ENCODE results near the gene ATG7. TPM values are rescaled to one million over a fixed set of nuclear protein-coding genes. Genes with fewer than 3 reads are reported as not detected.
A peak's percentile ranks its signal among the peaks of the same experiment; 100 is the strongest.

Gene ATG7
- total RNA-seq, 2 experiments from 2014 or later: 25.9 to 27.0 TPM

DNA sequence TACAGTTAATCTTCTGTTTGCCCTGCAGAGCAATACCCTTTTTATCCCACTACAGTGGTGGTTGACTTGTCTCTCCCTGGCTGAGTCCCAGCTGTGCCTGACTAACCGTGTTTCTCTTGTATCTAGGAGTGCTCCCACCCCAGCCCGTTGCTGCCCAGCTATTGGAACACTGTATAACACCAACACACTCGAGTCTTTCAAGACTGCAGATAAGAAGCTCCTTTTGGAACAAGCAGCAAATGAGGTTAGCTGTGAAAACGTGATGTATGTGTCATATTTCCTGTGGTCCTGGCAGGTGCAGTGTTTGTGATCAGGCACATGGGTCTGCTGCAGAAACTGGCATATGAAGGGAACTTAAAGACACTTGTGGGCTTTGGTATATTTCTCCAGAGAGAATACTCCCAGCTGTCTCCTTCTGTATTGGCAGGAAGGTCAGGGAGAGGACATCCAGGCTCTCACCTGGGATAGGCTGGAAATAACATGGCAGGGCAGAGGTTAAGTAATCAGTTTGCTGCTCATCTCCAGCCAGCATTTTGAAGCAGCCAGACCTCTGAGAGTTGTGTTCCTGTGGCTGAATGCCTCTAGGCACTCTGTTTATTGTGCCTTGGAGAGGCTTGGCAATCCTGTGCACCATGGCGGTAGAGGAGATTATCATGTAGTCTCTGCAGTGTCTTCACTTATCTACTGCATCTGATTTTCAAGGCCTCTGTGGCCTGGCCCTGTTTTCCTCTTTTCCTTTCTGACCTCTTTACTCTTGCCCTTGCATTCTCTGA lies 34.8 kb downstream of the ATG7 start:
- H3K36me3 Mint-ChIP-seq (ENCODE audit: low read depth): peaks cover 46% of the 10 kb centered on the region
- CTCF ChIA-PET: no interaction called here
- no peaks in the 10 kb centered on the region for H3K27me3 Mint-ChIP-seq (ENCODE audit: low read depth)
- peaks cover 25% of the 10 kb centered on the region for H3K4me1 Mint-ChIP-seq (ENCODE audit: low read depth)
- intact Hi-C loops (cut with micrococcal nuclease): loop anchor here (1.0 to 5.0 kb wide), 2 partner anchors 16 to 35 kb away; partner anchors contain the start of gene ATG7
- no peak overlapping the region for H3K27ac Mint-ChIP-seq
- DNase-seq: peak; percentile 54
- no peaks in the 10 kb centered on the region for H3K9me3 Mint-ChIP-seq
- H3K4me3 Mint-ChIP-seq: no peak overlapping the region

DNA sequence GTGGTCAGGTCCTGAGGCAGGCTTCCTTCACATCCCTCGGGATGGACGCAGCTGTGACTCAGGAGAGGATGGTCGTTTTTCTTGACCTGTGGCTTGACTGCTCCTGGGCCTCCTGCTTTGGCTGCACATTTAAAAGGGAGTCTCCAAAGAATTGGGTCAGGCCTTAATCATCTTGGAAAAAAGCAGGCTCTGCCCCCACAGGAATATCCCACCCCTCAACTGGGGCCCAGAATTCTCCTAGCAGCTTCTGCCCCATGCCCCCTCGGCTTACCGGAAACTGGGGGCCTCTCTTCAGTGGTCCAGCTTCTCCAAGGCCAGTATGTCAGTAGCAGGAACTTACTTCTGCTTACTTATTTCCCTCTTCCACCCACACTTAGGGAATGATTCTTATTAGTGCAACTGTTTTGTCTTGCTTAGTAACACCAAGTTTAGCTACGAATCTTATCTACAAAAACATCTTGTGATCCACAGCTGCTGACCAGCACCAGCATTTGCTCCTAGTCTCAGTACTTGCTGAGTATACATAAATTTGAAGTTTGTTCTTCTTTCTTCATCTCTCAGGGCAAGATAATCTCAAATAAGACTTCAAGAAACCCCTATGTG lies 35.7 kb downstream of the ATG7 start:
- intact Hi-C loops (cut with micrococcal nuclease): loop anchor here (5.0 kb wide), 1 partner anchor 36 kb away; the partner anchor contains the start of gene ATG7
- Mint-ChIP-seq H3K4me3 (no peak overlapping the region), H3K9me3 (no peaks in the 10 kb centered on the region), H3K27me3 (ENCODE audit: low read depth) (no peaks in the 10 kb centered on the region), H3K36me3 (ENCODE audit: low read depth) (peaks cover 44% of the 10 kb centered on the region), H3K27ac (no peak overlapping the region), H3K4me1 (ENCODE audit: low read depth) (peaks cover 25% of the 10 kb centered on the region)
- DNase-seq: no peak
- CTCF ChIA-PET: no interaction called here

DNA sequence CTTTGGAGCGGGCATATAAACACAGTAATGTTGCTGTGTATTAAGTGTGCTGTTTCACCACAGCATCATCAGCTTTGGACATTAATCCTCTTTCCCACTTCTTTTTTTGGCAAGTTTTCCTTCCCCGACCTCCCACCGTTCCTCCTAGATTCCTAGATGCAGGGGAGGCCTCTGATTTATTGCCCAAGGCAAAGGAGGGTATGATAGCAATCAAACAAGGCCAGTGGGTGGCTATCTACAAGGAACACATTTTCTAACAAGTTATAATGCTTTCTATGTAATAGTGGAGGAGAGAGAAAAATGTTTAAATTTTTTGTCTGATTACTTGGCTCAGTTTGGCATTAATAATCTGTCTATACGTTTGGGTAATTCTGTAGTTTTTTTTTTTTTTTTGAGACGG lies 38.1 kb downstream of the ATG7 start:
- intact Hi-C loops (cut with micrococcal nuclease): no loop called here
- Mint-ChIP-seq H3K27ac (no peak overlapping the region), H3K36me3 (ENCODE audit: low read depth) (peaks cover 43% of the 10 kb centered on the region), H3K4me1 (ENCODE audit: low read depth) (peaks cover 20% of the 10 kb centered on the region), H3K9me3 (no peaks in the 10 kb centered on the region), H3K27me3 (ENCODE audit: low read depth) (no peaks in the 10 kb centered on the region), H3K4me3 (no peak overlapping the region)
- CTCF ChIA-PET: no interaction called here
- DNase-seq: no peak

DNA sequence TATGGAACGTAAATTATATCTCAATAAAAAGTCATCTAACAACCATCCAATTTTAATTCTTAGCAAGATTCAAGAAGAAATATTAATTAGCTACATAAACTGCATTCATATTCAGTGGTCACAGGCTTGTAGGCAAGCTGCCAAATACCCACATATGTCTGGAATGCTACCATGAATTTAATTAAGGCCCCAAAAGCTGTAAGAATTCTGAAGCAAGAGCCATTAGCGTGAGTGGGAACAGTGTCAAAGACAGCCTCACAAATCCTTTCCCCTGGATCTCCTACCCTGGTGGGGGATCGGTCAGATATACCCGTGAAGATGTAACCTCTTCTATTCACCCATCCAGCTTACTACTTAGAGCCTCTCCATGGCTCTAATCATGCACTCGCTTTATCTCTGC lies 40.0 kb downstream of the ATG7 start:
- DNase-seq: no peak
- Mint-ChIP-seq H3K4me1 (ENCODE audit: low read depth) (peaks cover 4% of the 10 kb centered on the region), H3K27ac (no peak overlapping the region), H3K4me3 (no peak overlapping the region), H3K27me3 (ENCODE audit: low read depth) (no peaks in the 10 kb centered on the region), H3K36me3 (ENCODE audit: low read depth) (peaks cover 44% of the 10 kb centered on the region), H3K9me3 (no peaks in the 10 kb centered on the region)
- intact Hi-C loops (cut with micrococcal nuclease): no loop called here
- CTCF ChIA-PET: interaction anchor here (0.8 to 1.2 kb wide), 3 partner anchors 13 to 32 kb away, joined by 3 read pairs; no protein-coding TSS in a partner anchor

DNA sequence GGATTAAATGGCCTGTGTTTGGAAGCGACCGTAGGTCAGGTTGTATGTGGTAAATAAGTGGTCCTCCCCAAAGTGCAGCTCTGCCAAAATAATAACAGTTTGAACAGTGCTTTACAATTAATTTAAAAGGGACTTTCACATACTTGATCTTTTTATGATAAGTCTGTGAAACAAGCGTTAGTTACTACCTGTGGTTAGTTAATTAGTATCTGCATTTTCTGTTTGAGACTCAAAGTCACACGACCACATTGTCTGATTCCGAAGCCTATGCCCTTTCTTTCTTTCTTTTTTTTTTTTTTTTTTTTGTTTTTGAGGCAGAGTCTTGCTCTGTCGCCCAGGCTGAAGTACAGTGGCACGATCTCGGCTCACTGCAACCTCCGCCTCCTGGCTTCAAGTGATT lies 45.1 kb downstream of the ATG7 start:
- intact Hi-C loops (cut with micrococcal nuclease): no loop called here
- Mint-ChIP-seq H3K27me3 (ENCODE audit: low read depth) (no peaks in the 10 kb centered on the region), H3K9me3 (no peaks in the 10 kb centered on the region), H3K4me1 (ENCODE audit: low read depth) (no peaks in the 10 kb centered on the region), H3K27ac (no peak overlapping the region), H3K4me3 (no peak overlapping the region), H3K36me3 (ENCODE audit: low read depth) (peaks cover 36% of the 10 kb centered on the region)
- DNase-seq: no peak
- CTCF ChIA-PET: no interaction called here

DNA sequence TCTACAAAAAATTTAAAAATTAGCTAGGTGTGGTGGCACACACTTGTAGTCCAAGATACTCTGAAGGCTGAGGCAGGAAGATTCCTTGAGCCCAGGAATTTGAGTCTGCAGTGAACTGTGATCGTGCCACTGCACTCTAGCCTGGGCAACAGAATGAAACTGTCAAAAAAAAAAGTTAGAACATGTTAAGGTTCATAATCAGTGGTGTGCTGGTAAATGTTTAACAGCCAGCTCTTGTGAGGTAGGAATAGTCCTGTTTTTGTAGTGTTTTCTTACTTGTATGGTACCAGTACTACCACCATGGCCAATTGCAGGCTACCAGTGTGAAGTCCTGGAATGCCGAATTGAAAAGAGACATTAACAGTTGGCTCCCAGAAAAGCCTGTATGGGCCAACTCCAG lies 50.7 kb downstream of the ATG7 start:
- Mint-ChIP-seq H3K27me3 (ENCODE audit: low read depth) (no peaks in the 10 kb centered on the region), H3K4me3 (no peak overlapping the region), H3K4me1 (ENCODE audit: low read depth) (peaks cover 5% of the 10 kb centered on the region), H3K9me3 (no peaks in the 10 kb centered on the region), H3K36me3 (ENCODE audit: low read depth) (peaks cover 28% of the 10 kb centered on the region), H3K27ac (no peak overlapping the region)
- CTCF ChIA-PET: interaction anchor here (1.0 to 1.4 kb wide), 2 partner anchors 12 to 86 kb away, joined by 3 to 5 read pairs; no protein-coding TSS in a partner anchor
- DNase-seq: no peak
- intact Hi-C loops (cut with micrococcal nuclease): no loop called here

DNA sequence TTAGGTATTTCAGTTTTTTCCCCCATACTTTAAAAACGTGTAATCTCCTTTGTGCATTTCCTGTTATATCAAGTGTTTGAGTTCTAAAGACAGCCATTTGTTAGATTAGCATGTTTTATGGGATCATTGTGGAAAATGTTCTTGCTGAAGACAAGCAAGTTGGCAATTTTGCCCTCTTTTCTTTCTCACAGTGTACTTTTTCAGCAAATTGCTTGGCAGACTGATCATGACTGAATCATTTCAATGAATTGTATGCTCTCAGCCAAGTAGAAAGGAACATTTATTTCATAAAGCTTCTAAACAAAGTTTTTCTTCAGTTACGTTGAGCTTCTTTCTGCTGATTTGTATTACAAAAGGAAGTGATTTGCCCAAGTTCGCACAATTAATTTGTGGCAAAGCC lies 51.6 kb downstream of the ATG7 start:
- no peak overlapping the region for H3K27ac Mint-ChIP-seq

DNA sequence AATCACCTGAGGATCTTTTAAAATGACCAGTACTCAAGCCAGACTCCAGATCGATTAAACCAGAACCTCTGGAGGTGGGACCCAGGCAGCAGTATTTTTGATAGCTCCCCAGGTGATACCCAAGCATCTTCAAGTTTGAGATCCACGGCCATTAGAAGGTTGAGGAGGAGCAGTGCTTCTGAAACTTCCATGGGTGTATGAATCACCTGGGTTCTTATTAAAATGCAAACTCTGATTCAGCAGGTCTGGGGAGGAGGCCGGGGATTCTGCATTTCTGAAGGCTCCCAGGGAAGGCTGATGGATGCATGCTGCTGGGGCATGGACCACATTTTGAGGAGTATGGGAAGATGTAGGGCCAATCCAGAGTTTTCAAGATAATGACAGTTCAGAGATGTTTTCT lies 55.4 kb downstream of the ATG7 start:
- no peak for DNase-seq
- no peaks in the 10 kb centered on the region for H3K27me3 Mint-ChIP-seq (ENCODE audit: low read depth)
- no peak overlapping the region for H3K27ac Mint-ChIP-seq
- no peak overlapping the region for H3K4me3 Mint-ChIP-seq
- peaks cover 12% of the 10 kb centered on the region for H3K4me1 Mint-ChIP-seq (ENCODE audit: low read depth)
- no peaks in the 10 kb centered on the region for H3K9me3 Mint-ChIP-seq
- peaks cover 12% of the 10 kb centered on the region for H3K36me3 Mint-ChIP-seq (ENCODE audit: low read depth)
- intact Hi-C loops (cut with micrococcal nuclease): no loop called here
- CTCF ChIA-PET: interaction anchor here (0.7 kb wide), 1 partner anchor 91 kb away, joined by 3 read pairs; no protein-coding TSS in a partner anchor

More for the DNA sequence above, 51.6 kb downstream of the ATG7 start:
- DNase-seq: no peak
- Mint-ChIP-seq H3K9me3 (no peaks in the 10 kb centered on the region), H3K4me3 (no peak overlapping the region), H3K36me3 (ENCODE audit: low read depth) (peaks cover 24% of the 10 kb centered on the region), H3K4me1 (ENCODE audit: low read depth) (peaks cover 5% of the 10 kb centered on the region), H3K27me3 (ENCODE audit: low read depth) (no peaks in the 10 kb centered on the region)
- CTCF ChIA-PET: interaction anchor here (1.4 kb wide), 1 partner anchor 87 kb away, joined by 5 read pairs; no protein-coding TSS in a partner anchor
- intact Hi-C loops (cut with micrococcal nuclease): no loop called here

DNA sequence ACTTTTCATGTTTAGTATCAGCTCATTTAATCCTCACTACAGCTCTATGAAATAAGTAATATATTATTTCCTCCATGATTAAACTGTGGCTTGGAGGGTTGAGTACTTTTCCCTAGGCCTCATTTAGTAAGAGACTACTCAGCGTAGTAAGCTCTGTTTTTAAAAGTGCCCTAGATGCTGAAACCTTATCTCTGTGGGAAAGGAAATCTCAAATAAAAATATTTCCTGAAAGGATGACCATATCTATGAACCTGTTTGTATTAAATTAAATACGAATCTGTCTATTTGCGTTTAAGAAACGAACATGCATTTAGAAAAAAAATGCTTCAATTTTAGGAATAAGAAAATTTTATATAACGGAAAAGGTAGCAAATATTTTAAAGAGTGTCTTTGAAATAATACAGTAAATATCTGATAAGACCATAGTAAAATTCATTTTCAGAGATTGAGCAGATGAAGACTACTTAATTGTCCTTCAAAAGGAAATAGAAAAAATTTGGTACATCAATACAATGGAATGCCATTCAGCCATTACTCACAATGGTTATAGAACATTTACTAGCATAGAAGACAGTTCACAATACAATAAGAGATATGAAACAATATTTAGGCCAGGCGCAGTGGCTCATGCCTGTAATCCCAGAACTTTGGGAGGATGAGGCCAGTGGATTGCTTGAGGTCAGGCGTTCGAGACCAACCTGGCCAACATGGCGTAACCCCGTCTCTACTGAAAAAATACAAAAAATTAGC lies 56.2 kb downstream of the ATG7 start:
- no peaks in the 10 kb centered on the region for H3K27me3 Mint-ChIP-seq (ENCODE audit: low read depth)
- peaks cover 12% of the 10 kb centered on the region for H3K4me1 Mint-ChIP-seq (ENCODE audit: low read depth)
- no peak overlapping the region for H3K4me3 Mint-ChIP-seq
- intact Hi-C loops (cut with micrococcal nuclease): no loop called here
- peaks cover 15% of the 10 kb centered on the region for H3K36me3 Mint-ChIP-seq (ENCODE audit: low read depth)
- CTCF ChIA-PET: interaction anchor here (0.7 kb wide), 1 partner anchor 92 kb away, joined by 3 read pairs; no protein-coding TSS in a partner anchor
- no peak for DNase-seq
- H3K27ac Mint-ChIP-seq: no peak overlapping the region
- no peaks in the 10 kb centered on the region for H3K9me3 Mint-ChIP-seq

DNA sequence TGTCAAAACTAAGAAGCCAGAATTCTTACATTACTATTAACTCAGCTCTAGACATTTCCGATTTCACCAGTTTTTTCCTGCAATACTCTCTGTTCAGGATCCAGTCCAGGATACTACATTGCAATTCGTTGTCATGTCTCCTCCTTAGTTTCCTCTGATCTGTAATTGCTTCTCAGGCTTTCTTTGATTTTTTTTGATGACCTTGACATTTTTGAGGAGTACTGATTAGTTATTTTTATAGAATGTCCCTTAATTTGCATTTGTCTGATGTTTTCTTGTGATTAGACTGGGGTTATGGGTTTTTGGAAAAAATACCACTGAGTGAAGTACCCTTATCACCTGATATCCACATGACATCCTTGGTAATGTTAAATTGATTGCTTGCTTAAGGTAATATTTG lies 57.6 kb downstream of the ATG7 start:
- Mint-ChIP-seq H3K36me3 (ENCODE audit: low read depth) (peaks cover 15% of the 10 kb centered on the region), H3K27me3 (ENCODE audit: low read depth) (no peaks in the 10 kb centered on the region), H3K27ac (no peak overlapping the region), H3K4me1 (ENCODE audit: low read depth) (peaks cover 12% of the 10 kb centered on the region), H3K4me3 (no peak overlapping the region), H3K9me3 (no peaks in the 10 kb centered on the region)
- CTCF ChIA-PET: interaction anchor here (0.6 kb wide), 2 partner anchors 18 to 81 kb away, joined by 3 to 4 read pairs; no protein-coding TSS in a partner anchor
- intact Hi-C loops (cut with micrococcal nuclease): loop anchor here (10.0 kb wide), 1 partner anchor 575 kb away; no protein-coding TSS in a partner anchor
- no peak for DNase-seq

DNA sequence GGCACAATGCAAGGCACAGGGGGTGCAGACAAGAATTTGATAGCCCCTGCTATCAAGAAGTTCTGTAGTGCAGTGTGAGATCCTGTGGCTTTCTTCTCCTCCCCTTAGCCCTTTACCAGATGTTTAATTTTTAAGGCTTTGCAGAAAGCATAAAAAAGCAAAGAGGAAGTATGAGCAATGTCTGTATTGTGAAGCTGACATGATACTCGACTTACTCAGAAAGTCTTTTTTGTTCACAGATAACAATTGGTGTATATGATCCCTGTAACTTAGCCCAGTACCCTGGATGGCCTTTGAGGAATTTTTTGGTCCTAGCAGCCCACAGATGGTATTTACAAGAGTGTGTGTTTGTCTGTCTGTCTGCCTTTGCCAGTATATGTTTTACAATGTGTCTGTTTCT lies 58.9 kb downstream of the ATG7 start:
- Mint-ChIP-seq H3K9me3 (no peaks in the 10 kb centered on the region), H3K4me3 (no peak overlapping the region), H3K27ac (no peak overlapping the region), H3K36me3 (ENCODE audit: low read depth) (peaks cover 12% of the 10 kb centered on the region), H3K27me3 (ENCODE audit: low read depth) (no peaks in the 10 kb centered on the region), H3K4me1 (ENCODE audit: low read depth) (peaks cover 12% of the 10 kb centered on the region)
- intact Hi-C loops (cut with micrococcal nuclease): loop anchor here (10.0 kb wide), 1 partner anchor 576 kb away; no protein-coding TSS in a partner anchor
- CTCF ChIA-PET: no interaction called here
- no peak for DNase-seq

DNA sequence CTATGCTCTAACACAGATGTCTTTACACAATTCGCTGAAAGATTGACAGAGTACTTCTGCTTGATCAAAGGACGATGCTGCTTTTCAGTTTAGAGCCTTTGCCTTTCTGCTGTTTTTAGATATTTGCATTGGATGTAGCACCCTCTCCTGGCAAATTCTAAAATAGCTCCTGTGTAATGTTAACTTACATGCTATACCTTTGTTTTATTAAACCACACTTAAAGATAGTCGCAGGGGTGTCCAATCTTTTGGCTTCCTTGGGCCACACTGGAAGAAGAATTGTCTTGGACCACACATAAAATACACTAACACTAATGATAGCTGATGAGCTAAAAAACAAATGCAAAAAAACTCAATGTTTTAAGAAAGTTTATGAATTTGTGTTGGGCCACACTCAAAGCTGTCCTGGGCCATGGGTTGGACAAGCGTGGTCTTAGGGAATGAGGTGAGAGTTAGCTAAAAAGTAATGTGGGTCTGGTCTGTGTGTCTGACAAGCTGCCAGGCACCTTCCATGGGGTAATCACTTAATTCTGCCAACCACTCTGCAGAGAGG lies 62.9 kb downstream of the ATG7 start:
- intact Hi-C loops (cut with micrococcal nuclease): loop anchor here (1.0 to 10.0 kb wide), 7 partner anchors 75 to 580 kb away; partner anchors contain the start of gene HRH1
- H3K27me3 Mint-ChIP-seq (ENCODE audit: low read depth): no peaks in the 10 kb centered on the region
- DNase-seq: peak; percentile 9
- no peaks in the 10 kb centered on the region for H3K9me3 Mint-ChIP-seq
- peaks cover 6% of the 10 kb centered on the region for H3K36me3 Mint-ChIP-seq (ENCODE audit: low read depth)
- H3K27ac Mint-ChIP-seq: no peak overlapping the region
- no peak overlapping the region for H3K4me3 Mint-ChIP-seq
- peaks cover 7% of the 10 kb centered on the region for H3K4me1 Mint-ChIP-seq (ENCODE audit: low read depth)
- CTCF ChIA-PET: interaction anchor here (0.6 to 5.9 kb wide), 17 partner anchors 9 to 316 kb away, joined by 3 to 54 read pairs (median 4); no protein-coding TSS in a partner anchor

Data from activated naive CD4-positive, alpha-beta T cell treated with anti-CD3 and anti-CD28 coated beads for 36 hours (primary cell).